Measurements from ENCODE around the gene NOS1AP.

NOS1AP gene

GRCh38 chr1:162028726-162029125 is 40.8 kb upstream of the NOS1AP start:
- no peak overlapping the region for H2AK5ac ChIP-seq (ENCODE audit: low read length, severe bottlenecking)
- H2BK15ac ChIP-seq (ENCODE audit: low read depth, poor library complexity, severe bottlenecking), result no peak overlapping the region
- no peaks in the 10 kb centered on the region for H3K27me3 ChIP-seq (ENCODE audit: control insufficient read depth in 1 of 2, insufficient read depth in 1 of 2, low read length in 2 of 2)
- no peak overlapping the region for H3K18ac ChIP-seq (ENCODE audit: low read depth in 1 of 2, low read length in 2 of 2)
- H3K4me2 ChIP-seq (ENCODE audit: low read length, poor library complexity, severe bottlenecking), result no peak overlapping the region
- no peak overlapping the region for H4K8ac ChIP-seq (ENCODE audit: low read length)
- H3K27ac ChIP-seq (ENCODE audit: low read length, poor library complexity, severe bottlenecking), result no peak overlapping the region
- no peaks in the 10 kb centered on the region for H3K79me1 ChIP-seq (replicated peaks; ENCODE audit: low read length, poor library complexity, severe bottlenecking)
- H3K4me3 ChIP-seq (ENCODE audit: insufficient read depth in 1 of 2, low read depth in 1 of 2, low read length in 2 of 2), result no peak overlapping the region
- WGBS, result 87% methylated on average over 6 of the region's 6 CpGs
- H2AFZ ChIP-seq (ENCODE audit: low read depth, low read length), result no peak overlapping the region
- DNase-seq, result no peak
- H3K9me3 ChIP-seq (ENCODE audit: control insufficient read depth, low read length), result no peaks in the 10 kb centered on the region
- no peak overlapping the region for H2BK5ac ChIP-seq (ENCODE audit: low read depth, low read length, poor library complexity, severe bottlenecking)
- H3K23ac ChIP-seq (ENCODE audit: low read length in 2 of 2), result no peak overlapping the region
- H3K14ac ChIP-seq (ENCODE audit: low read length in 2 of 2), result no peak overlapping the region
- H2BK12ac ChIP-seq (ENCODE audit: low read length in 2 of 2), result peak overlapping the region in 1 of 2 experiments; percentile 4
- H2BK120ac ChIP-seq (ENCODE audit: low read depth, low read length), result no peak overlapping the region
- H4K91ac ChIP-seq (ENCODE audit: low read length), result no peak overlapping the region
- H3K9ac ChIP-seq (ENCODE audit: low read length), result no peak overlapping the region
- peaks cover 3% of the 10 kb centered on the region for H3K4me1 ChIP-seq (ENCODE audit: control insufficient read depth, insufficient read depth, low read depth, low read length)
- no peak overlapping the region for H3K4ac ChIP-seq (ENCODE audit: low read depth in 1 of 2, low read length in 2 of 2)
- H3K36me3 ChIP-seq (ENCODE audit: control insufficient read depth in 1 of 2, insufficient read depth in 2 of 2, low read depth in 1 of 2, low read length in 2 of 2), result no peaks in the 10 kb centered on the region

- no peaks in the 10 kb centered on the region for H3K9me3 ChIP-seq (ENCODE audit: control insufficient read depth, low read length)
- H4K91ac ChIP-seq (ENCODE audit: low read length), result no peak overlapping the region
- WGBS, result 94% methylated on average over 4 of the region's 4 CpGs
- H2AFZ ChIP-seq (ENCODE audit: low read depth, low read length), result no peak overlapping the region
- H3K4me2 ChIP-seq (ENCODE audit: low read length, poor library complexity, severe bottlenecking), result no peak overlapping the region
- H3K23ac ChIP-seq (ENCODE audit: low read length in 2 of 2), result no peak overlapping the region
- no peaks in the 10 kb centered on the region for H3K79me1 ChIP-seq (replicated peaks; ENCODE audit: low read length, poor library complexity, severe bottlenecking)
- H2BK5ac ChIP-seq (ENCODE audit: low read depth, low read length, poor library complexity, severe bottlenecking), result no peak overlapping the region
- no peaks in the 10 kb centered on the region for H3K27me3 ChIP-seq (ENCODE audit: control insufficient read depth in 1 of 2, insufficient read depth in 1 of 2, low read length in 2 of 2)
- no peak overlapping the region for H3K18ac ChIP-seq (ENCODE audit: low read depth in 1 of 2, low read length in 2 of 2)
- no peak overlapping the region for H2AK5ac ChIP-seq (ENCODE audit: low read length, severe bottlenecking)
- H3K4me1 ChIP-seq (ENCODE audit: control insufficient read depth, insufficient read depth, low read depth, low read length), result peaks cover 3% of the 10 kb centered on the region
- H3K14ac ChIP-seq (ENCODE audit: low read length in 2 of 2), result no peak overlapping the region
- no peak overlapping the region for H2BK15ac ChIP-seq (ENCODE audit: low read depth, poor library complexity, severe bottlenecking)
- H3K9ac ChIP-seq (ENCODE audit: low read length), result no peak overlapping the region
- no peak overlapping the region for H2BK12ac ChIP-seq (ENCODE audit: low read length in 2 of 2)
- no peak overlapping the region for H3K4ac ChIP-seq (ENCODE audit: low read depth in 1 of 2, low read length in 2 of 2)
- H3K36me3 ChIP-seq (ENCODE audit: control insufficient read depth in 1 of 2, insufficient read depth in 2 of 2, low read depth in 1 of 2, low read length in 2 of 2), result no peaks in the 10 kb centered on the region
- no peak overlapping the region for H3K27ac ChIP-seq (ENCODE audit: low read length, poor library complexity, severe bottlenecking)
- no peak overlapping the region for H4K8ac ChIP-seq (ENCODE audit: low read length)
- no peak overlapping the region for H3K4me3 ChIP-seq (ENCODE audit: insufficient read depth in 1 of 2, low read depth in 1 of 2, low read length in 2 of 2)
- no peak for DNase-seq
- H2BK120ac ChIP-seq (ENCODE audit: low read depth, low read length), result no peak overlapping the region
These were observed 40.3 kb upstream of the NOS1AP start for GRCh38 chr1:162029157-162029556.

- Histone ChIP-seq H2BK5ac (ENCODE audit: low read depth, low read length, poor library complexity, severe bottlenecking) (no peak overlapping the region), H3K27ac (ENCODE audit: low read length, poor library complexity, severe bottlenecking) (no peak overlapping the region), H3K18ac (ENCODE audit: low read depth in 1 of 2, low read length in 2 of 2) (no peak overlapping the region), H3K14ac (ENCODE audit: low read length in 2 of 2) (no peak overlapping the region), H2BK12ac (ENCODE audit: low read length in 2 of 2) (no peak overlapping the region), H3K23ac (ENCODE audit: low read length in 2 of 2) (no peak overlapping the region), H2BK120ac (ENCODE audit: low read depth, low read length) (no peak overlapping the region), H3K4me2 (ENCODE audit: low read length, poor library complexity, severe bottlenecking) (no peak overlapping the region), H3K9me3 (ENCODE audit: control insufficient read depth, low read length) (no peaks in the 10 kb centered on the region), H3K27me3 (ENCODE audit: control insufficient read depth in 1 of 2, insufficient read depth in 1 of 2, low read length in 2 of 2) (no peaks in the 10 kb centered on the region), H2AFZ (ENCODE audit: low read depth, low read length) (no peak overlapping the region), H4K91ac (ENCODE audit: low read length) (no peak overlapping the region), H3K36me3 (ENCODE audit: control insufficient read depth in 1 of 2, insufficient read depth in 2 of 2, low read depth in 1 of 2, low read length in 2 of 2) (no peaks in the 10 kb centered on the region), H3K79me1 (replicated peaks; ENCODE audit: low read length, poor library complexity, severe bottlenecking) (no peaks in the 10 kb centered on the region), H4K8ac (ENCODE audit: low read length) (no peak overlapping the region), H3K4ac (ENCODE audit: low read depth in 1 of 2, low read length in 2 of 2) (no peak overlapping the region), H3K9ac (ENCODE audit: low read length) (no peak overlapping the region), H3K4me1 (ENCODE audit: control insufficient read depth, insufficient read depth, low read depth, low read length) (peaks cover 5% of the 10 kb centered on the region), H3K4me3 (ENCODE audit: insufficient read depth in 1 of 2, low read depth in 1 of 2, low read length in 2 of 2) (no peak overlapping the region), H2BK15ac (ENCODE audit: low read depth, poor library complexity, severe bottlenecking) (no peak overlapping the region), H2AK5ac (ENCODE audit: low read length, severe bottlenecking) (no peak overlapping the region)
- no peak for DNase-seq
- WGBS, result 98% methylated on average over 3 of the region's 3 CpGs
These were observed 38.7 kb upstream of the NOS1AP start for GRCh38 chr1:162030759-162031280.

GRCh38 chr1:162033428-162033827 is 36.1 kb upstream of the NOS1AP start:
- no peak overlapping the region for H3K23ac ChIP-seq (ENCODE audit: low read length in 2 of 2)
- H2BK5ac ChIP-seq (ENCODE audit: low read depth, low read length, poor library complexity, severe bottlenecking), result no peak overlapping the region
- WGBS, result 80% methylated on average over 6 of the region's 6 CpGs

More at GRCh38 chr1:162033428-162033827, 36.1 kb upstream of the NOS1AP start:
- Histone ChIP-seq H2BK120ac (ENCODE audit: low read depth, low read length) (no peak overlapping the region), H2BK12ac (ENCODE audit: low read length in 2 of 2) (no peak overlapping the region), H4K8ac (ENCODE audit: low read length) (no peak overlapping the region), H4K91ac (ENCODE audit: low read length) (no peak overlapping the region), H3K4me2 (ENCODE audit: low read length, poor library complexity, severe bottlenecking) (no peak overlapping the region), H3K18ac (ENCODE audit: low read depth in 1 of 2, low read length in 2 of 2) (no peak overlapping the region), H2AK5ac (ENCODE audit: low read length, severe bottlenecking) (no peak overlapping the region), H3K4me1 (ENCODE audit: control insufficient read depth, insufficient read depth, low read depth, low read length) (peaks cover 5% of the 10 kb centered on the region), H3K27ac (ENCODE audit: low read length, poor library complexity, severe bottlenecking) (no peak overlapping the region), H3K4ac (ENCODE audit: low read depth in 1 of 2, low read length in 2 of 2) (no peak overlapping the region), H3K4me3 (ENCODE audit: insufficient read depth in 1 of 2, low read depth in 1 of 2, low read length in 2 of 2) (no peak overlapping the region), H3K79me1 (replicated peaks; ENCODE audit: low read length, poor library complexity, severe bottlenecking) (no peaks in the 10 kb centered on the region), H3K36me3 (ENCODE audit: control insufficient read depth in 1 of 2, insufficient read depth in 2 of 2, low read depth in 1 of 2, low read length in 2 of 2) (no peaks in the 10 kb centered on the region), H3K9me3 (ENCODE audit: control insufficient read depth, low read length) (no peaks in the 10 kb centered on the region), H3K14ac (ENCODE audit: low read length in 2 of 2) (no peak overlapping the region), H2BK15ac (ENCODE audit: low read depth, poor library complexity, severe bottlenecking) (no peak overlapping the region), H3K27me3 (ENCODE audit: control insufficient read depth in 1 of 2, insufficient read depth in 1 of 2, low read length in 2 of 2) (no peaks in the 10 kb centered on the region), H2AFZ (ENCODE audit: low read depth, low read length) (no peak overlapping the region), H3K9ac (ENCODE audit: low read length) (no peak overlapping the region)
- no peak for DNase-seq
